GM18909 (cell line): ENCODE measurements around the gene SYT4.
"Not testable (repeated sequence)": the region's sequence is repeated elsewhere in the genome, so short reads cannot be mapped to it uniquely, and the experiment has no call there.

Experiments
- ATAC-seq: cut with Tn5 transposase; IDR thresholded peaks from one replicate; pipeline ENCODE4 v1.9.1; 2021; ENCODE audit warnings: mild to moderate bottlenecking; ENCODE audit not compliant: unreplicated experiment, poor library complexity

Gene SYT4, protein sequence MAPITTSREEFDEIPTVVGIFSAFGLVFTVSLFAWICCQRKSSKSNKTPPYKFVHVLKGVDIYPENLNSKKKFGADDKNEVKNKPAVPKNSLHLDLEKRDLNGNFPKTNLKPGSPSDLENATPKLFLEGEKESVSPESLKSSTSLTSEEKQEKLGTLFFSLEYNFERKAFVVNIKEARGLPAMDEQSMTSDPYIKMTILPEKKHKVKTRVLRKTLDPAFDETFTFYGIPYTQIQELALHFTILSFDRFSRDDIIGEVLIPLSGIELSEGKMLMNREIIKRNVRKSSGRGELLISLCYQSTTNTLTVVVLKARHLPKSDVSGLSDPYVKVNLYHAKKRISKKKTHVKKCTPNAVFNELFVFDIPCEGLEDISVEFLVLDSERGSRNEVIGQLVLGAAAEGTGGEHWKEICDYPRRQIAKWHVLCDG

DNA sequence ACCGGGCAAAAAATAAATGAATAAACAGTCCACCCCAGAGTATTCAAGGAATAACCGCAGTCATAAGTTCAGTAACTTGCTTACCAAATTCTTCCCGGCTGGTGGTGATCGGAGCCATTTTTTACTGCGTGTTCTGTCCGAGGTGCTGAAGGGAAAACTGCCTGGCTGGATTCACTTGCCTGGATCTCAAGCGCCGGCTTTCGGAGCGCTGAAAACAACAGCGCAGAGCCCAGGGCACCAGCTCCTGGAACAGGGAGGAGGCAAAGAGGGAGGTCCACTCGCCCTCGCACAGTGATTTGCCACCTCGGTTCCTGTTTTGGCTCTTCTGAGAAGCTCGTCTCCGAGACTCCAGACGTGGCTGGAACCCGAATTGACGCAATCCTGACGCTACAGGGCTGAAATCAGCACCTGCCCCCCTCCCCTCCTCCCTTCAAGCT, at the start of gene SYT4:
TSS of gene SYT4 (minus strand) at position 327 of the 437 bp plus-strand sequence. CDS start at position 118, 209 bp downstream.
- no peak for ATAC-seq

GRCh38 chr18:43322132-43322531, 44.8 kb upstream of the SYT4 start:
- no peak for ATAC-seq

DNA sequence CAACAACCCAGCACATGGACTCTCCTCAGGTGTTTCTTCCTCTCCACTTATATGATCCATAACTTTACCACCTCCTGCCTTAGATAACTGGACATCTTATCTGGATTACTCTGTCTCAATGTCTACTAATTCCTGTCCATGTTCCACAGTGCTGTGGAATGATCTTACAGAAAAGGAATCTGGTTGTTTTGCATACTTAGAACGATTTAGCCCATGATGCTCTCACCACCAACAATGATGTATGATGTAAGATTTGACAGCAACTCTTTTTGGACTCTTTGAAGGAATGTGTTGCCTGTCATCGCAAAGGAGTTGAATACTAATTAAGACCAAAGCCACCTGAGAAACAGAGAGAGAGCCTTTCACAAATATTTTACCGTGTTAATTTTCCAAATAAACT, 37.7 kb upstream of the SYT4 start:
- ATAC-seq = no peak

GRCh38 chr18:43312891-43313290, 35.6 kb upstream of the SYT4 start:
- ATAC-seq = no peak

DNA sequence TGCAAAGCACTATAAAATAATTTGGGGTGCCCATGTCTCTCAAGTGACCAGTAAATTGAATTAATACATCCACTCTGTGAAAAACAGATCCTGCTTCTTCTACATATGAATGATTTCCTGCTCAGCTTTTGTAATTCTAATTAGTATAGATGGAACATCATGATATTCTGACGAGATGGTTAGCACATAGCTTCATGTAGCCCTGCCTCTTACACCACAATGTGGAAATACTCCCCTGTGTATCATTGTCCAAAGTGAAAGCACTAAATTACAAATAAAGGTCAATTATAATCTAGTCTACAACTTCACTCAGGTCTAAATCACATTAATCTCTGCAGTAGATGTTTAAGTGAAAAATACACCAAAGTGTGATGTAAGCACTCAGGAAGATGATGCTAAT, 32.9 kb upstream of the SYT4 start:
- no peak for ATAC-seq

- no peak for ATAC-seq
These were observed 26.1 kb upstream of the SYT4 start for GRCh38 chr18:43303376-43303775.

GRCh38 chr18:43286187-43286586, 8.9 kb upstream of the SYT4 start:
- not testable (repeated sequence) for ATAC-seq

- ATAC-seq = no peak
These were observed 6.0 kb upstream of the SYT4 start for GRCh38 chr18:43283299-43283698.

DNA sequence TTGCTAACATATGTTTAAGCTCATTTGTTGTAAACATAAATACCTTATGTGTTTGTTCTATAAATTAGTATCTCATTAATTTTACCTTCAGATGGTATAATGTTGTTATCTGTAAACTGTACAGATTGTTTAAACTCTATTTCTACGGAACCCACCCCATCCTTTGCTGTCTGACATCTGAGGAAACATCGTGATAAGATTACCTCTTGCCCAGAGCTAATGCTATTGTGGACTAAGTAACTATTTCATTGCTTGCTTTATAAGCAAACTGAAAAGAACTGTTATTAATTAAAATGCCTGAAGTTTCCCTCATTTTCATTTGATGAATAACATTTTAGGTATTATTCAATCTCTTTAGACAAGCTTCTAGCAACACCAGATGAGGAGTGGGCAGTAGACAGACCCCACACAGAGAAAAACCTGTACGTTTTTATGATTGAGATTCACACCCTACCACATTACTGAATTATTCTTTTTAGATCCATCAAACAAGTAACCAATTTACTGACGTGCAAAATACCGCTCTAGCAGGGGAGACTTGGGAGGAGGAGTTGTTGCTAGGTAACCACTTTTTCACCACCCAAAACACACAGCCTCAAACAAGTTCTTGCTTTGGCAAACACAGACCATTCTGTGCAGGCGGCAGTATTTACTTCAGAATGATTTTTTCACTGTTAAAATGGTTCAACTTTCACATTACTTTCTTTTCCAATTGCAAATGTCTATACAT, 1.9 kb upstream of the SYT4 start:
- ATAC-seq = peak; percentile 77

GRCh38 chr18:43278355-43278754, 1.1 kb upstream of the SYT4 start:
- no peak for ATAC-seq

DNA sequence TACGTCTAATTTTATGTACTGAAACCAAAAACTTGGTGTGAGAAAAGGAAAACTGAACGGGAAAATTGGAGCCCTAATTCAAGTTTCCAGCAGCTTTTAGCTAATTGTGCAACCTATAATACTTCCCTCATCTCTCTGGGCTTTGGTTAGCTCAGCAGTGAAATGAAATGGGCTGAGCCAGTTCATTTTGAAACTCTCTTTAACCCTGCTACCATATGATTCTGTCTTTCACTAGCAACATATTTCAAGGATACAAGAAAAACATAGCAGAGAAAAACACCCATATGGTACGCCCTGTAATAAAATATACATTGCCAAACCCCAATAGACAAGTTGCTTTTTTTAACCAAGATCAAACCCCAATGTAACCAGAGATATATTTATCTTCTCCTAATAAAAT, 799 bp downstream of the SYT4 start:
- ATAC-seq = no peak

GRCh38 chr18:43275546-43275945, 1.7 kb downstream of the SYT4 start:
- no peak for ATAC-seq

DNA sequence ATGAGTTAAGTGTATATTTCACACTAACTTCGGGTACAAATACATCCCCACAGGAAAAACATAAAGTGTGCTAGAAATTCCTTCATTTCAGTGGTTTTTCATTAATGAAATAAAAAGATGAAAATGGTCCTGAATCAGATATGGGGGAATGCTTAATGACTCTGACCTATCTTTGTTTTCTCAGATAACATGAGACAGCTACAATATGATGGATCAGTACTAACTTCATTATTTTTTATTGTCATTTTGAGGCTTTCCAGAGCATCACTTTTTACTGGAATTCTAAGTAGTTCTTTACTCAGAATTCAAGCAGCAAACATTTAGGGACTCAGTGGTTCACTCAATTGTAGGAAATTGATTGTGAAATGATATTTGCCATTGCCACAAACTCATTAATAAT, 2.8 kb downstream of the SYT4 start:
- ATAC-seq = no peak

DNA sequence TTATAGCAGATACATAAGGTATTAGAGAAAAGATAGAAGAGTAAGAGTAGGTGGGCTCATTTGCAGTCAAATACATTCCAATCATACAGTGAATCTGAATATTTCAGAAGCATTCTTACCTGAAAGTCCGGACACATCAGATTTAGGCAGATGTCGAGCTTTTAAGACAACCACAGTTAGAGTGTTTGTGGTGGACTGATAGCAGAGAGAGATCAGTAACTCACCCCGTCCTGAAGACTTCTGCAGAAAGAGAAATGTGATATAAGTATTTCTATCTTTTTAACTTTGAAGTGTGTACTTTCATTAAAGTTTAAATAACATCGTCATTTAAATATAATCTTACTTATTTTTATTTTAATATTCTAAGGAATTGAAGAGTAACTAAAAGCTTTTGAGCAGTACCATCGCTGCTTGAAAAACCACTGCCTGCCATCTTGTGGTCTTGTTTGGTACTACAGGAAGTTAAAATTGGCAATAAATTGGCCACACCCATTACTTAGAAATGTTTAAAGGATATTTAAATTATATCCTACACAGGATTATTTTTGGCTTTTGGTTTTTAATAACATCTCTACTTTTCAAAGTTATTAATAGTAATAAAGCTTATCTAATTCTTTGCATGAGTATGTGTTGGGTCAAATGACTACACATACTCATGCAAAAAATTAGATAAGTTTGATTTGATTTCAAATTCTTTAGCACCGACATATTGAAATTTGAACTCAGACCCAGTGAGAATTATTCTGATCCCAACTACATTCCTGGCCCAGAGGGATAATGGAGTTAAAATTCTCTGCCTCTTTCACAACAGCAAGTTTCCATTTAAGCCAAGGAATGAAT, 5.5 kb downstream of the SYT4 start:
- peak; percentile 82 for ATAC-seq

GRCh38 chr18:43267818-43268217, 9.5 kb downstream of the SYT4 start:
- no peak for ATAC-seq

DNA sequence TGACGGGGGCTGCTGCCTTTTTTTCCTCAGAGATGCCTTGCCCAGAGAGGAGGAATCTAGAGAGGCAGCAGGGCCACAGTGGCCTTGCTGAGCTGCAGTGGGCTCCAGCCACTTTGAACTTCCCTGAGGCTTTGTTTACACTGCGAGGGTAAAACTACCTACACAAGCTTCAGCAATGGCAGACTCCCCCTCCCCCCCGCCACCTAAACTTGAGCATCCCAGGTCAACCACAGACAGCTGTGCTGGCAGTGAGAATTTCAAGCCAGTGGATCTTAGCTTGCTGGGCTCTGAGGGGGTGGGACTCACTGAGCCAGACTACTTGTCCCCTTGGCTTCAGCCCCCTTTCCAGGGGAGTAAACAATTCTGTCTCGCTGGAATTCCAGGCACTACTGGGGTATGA, 11.8 kb downstream of the SYT4 start:
- no peak for ATAC-seq

DNA sequence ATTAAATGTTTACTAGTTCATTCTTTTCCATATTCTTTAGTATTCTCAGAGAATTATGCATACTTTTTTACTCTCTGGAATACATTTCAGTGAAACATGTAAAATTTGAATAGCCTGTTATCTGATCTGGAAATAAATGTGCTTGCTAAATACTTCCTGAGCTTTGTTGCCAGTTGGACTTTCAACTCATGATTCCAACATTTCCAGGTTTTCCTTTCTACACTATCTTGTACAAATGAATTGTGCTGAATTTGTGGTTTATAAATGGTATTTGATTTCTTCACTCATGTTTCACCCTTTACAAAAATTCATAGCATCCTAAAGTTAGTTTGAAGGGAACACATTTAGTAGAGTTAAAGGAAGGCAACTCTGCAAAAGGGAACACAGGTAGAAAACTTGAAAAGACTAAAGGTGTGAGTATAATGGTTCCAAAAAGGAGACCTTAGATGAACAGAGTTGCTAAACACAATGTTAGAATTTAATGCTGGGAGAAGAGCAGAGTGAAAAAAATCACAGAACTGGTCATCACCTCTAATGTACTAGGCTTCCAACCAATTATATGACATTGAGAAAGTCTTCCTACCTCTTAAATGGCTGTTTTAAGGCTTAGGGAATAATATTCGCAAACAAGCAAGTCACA, 28.6 kb downstream of the SYT4 start:
- ATAC-seq = no peak

DNA sequence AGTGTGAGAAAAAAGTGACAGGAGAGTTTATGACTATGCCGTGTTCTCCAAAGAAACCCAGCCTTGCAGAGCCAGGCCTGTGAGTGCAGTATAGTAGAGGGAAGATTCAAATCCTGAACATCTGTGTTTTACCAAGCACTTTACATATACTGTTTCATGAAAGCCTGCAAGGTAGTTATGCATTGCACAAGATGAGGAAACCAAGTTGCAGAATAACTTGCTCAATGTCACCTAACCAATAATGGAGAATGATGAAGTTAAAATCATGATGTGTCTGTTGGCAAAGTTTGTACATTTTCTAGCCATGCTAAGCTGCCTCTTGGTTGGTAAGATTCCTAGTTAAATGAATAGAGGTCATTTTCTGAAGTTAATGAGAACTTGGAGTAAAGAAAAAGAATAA, 29.3 kb downstream of the SYT4 start:
- ATAC-seq = no peak

- no peak for ATAC-seq
These were observed 38.9 kb downstream of the SYT4 start for GRCh38 chr18:43238429-43238828.

DNA sequence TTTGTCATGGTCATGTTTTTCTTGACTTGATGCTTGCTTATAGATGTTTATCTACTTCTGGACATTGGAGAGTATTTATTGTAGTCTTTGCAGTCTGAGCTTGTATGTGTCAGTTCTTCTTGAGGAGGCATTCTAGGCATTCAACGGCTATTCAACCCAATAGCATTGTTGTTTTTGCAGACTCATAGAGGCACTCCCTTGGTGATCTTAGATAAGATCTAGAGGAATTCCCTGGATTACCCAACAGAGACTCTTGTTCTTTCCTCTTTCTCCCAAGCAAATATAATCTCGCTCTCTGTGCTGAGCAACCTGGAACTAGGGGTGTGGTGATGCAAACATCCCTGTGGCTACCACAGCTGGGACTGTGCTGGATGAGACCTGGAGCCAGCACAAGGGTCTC, 40.4 kb downstream of the SYT4 start:
- no peak for ATAC-seq
